Body of pancreas (tissue), 4 donors: Measurements from ENCODE around the gene MCM10. TPM values are rescaled to one million over a fixed set of nuclear protein-coding genes. Genes with fewer than 3 reads are reported as not detected.
A peak's percentile ranks its signal among the peaks of the same experiment; 100 is the strongest.

Source experiments
- ATAC-seq: fragments of 150-250 bp; one replicate; pipeline ENCODE4 v1.9.1; 2016
- DNase-seq, 4 donors: peaks; one replicate each; pipeline ENCODE4 v3.0.0-alpha.2; 2019
- H3K27ac ChIP-seq, 4 donors: fragments of 200-600 bp; sonication (generic); 1 replicate in 3 of 4; 2 replicates in 1 of 4; pipeline versions ENCODE4 v1.5.1 to v1.6.1; 2016 to 2019; ENCODE audit warnings: mild to moderate bottlenecking in 1 of 4, mixed read lengths in 1 of 4, moderate library complexity in 1 of 4
- H3K27me3 ChIP-seq, 2 donors: fragments of 200-600 bp; sonication (generic); one replicate each; pipeline ENCODE4 v1.6.0; 2016; ENCODE audit warnings: mild to moderate bottlenecking in 1 of 2
- H3K36me3 ChIP-seq, 2 donors: fragments of 200-600 bp; sonication (generic); replicated peaks in 1 of 2; 2 replicates each; pipeline ENCODE4 v1.5.1; 2016; ENCODE audit warnings: low read depth in 2 of 2; ENCODE audit not compliant: insufficient read depth in 1 of 2
- H3K4me1 ChIP-seq: fragments of 200-600 bp; sonication (generic); one replicate; pipeline ENCODE4 v1.6.0; 2016
- H3K4me3 ChIP-seq, 2 donors: fragments of 200-600 bp; sonication (generic); 1 replicate in 1 of 2; 2 replicates in 1 of 2; pipeline ENCODE4 v1.5.1; 2016 to 2019
- H3K9me3 ChIP-seq, 3 donors: fragments of 200-600 bp; sonication (generic); 1 replicate in 2 of 3; 2 replicates in 1 of 3; pipeline ENCODE4 v1.5.1; 2016
- CTCF ChIP-seq, 7 experiments: fragments of 450-650 bp in 4 of 7; fragments of 200-600 bp in 3 of 7; sonication (generic) in 3 of 7; IDR thresholded peaks; one replicate each; pipeline ENCODE4 v1.5.1; 2016 to 2019; ENCODE audit warnings: antibody characterized with exemption in 7 of 7
- POLR2A ChIP-seq, 3 donors: fragments of 450-650 bp; IDR thresholded peaks; one replicate each; pipeline ENCODE4 v1.6.1; 2016; ENCODE audit warnings: antibody characterized with exemption in 3 of 3, mild to moderate bottlenecking in 2 of 3
- WGBS, 2 donors: methylation state at CpG; one replicate each; pipeline ENCODE4 v1.1.5; 2017; 5-methylcytosine and 5-hydroxymethylcytosine counted together
- intact Hi-C: fragments of 100-400 bp; cut with DNase I; formaldehyde crosslinking; loops from one replicate; pipeline ENCODE4 v1.15.1; 2023
- total RNA-seq, 2 donors: library from RNA; depleted of rRNA; stranded (reverse); fragments of >200 nt; gene quantifications; one replicate each; pipeline ENCODE4 v1.1.0, GENCODE V29; 2016

Gene MCM10
- total RNA-seq, 2 donors from 2014 or later: 0.26 TPM; not detected in 1

DNA sequence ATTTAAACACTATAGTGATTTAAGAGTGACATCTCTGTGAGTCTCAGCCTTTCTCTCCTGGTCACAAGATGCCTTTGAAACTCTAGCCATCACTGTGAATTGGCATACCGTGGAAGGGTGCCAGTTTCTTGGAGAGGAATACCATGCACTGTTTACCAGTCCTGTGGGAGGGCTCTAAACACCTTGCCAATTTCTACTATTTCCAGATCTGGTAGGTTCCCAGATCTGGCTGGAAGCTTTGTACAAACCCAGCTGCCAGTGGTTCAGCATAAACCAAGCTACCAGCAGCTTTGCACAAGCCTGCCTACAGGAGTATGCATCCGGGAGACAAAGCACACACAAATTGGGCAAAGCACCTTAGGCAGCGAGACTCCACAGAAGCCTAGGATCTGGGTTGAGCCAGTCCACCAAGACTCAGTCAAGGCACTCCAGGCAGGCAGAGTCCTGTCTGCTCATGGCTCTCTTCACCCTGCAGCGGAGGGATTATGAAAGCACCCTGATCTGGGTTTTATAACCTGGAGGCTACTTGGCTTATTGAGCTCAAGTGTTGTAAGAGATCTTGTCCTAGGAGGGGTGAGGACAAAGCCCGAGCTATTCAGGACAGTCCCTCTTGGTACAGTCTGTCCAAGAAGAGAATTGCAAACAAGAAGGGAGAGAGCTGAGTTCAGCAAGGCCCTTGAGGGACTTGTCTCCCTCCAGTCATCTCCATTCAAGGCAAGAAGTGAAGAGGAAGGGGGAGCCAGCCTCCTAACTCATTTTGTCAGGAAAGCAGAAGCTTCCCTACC, 23.6 kb downstream of the MCM10 start:
- WGBS, 2 donors: 63 to 65% methylated on average over 3 to 5 of the region's 5 CpGs

GRCh38 chr10:13187135-13187534, 25.8 kb downstream of the MCM10 start:
- intact Hi-C loops: no loop called here
- ATAC-seq (no peak), DNase-seq (no peak)
- H3K4me1 ChIP-seq: no peaks in the 10 kb centered on the region
- no peak for TF ChIP-seq CTCF (IDR thresholded peaks at IDR 0.05)
- TF ChIP-seq POLR2A (IDR thresholded peaks at IDR 0.05): no peak
- no peak overlapping the region for H3K4me3 ChIP-seq
- H3K9me3 ChIP-seq: no peaks in the 10 kb centered on the region
- H3K36me3 ChIP-seq: no peaks in the 10 kb centered on the region
- no peaks in the 10 kb centered on the region for H3K27me3 ChIP-seq
- H3K27ac ChIP-seq: no peak overlapping the region
- 96% methylated on average over 3 of the region's 3 CpGs for WGBS, 2 donors

More for the DNA sequence above, 23.6 kb downstream of the MCM10 start:
- intact Hi-C loops: no loop called here
- Histone ChIP-seq H3K27me3 (no peaks in the 10 kb centered on the region), H3K4me1 (no peaks in the 10 kb centered on the region), H3K4me3 (no peak overlapping the region), H3K36me3 (no peaks in the 10 kb centered on the region), H3K27ac (no peak overlapping the region), H3K9me3 (no peaks in the 10 kb centered on the region)
- TF ChIP-seq CTCF (IDR thresholded peaks at IDR 0.05): no peak
- no peak for TF ChIP-seq POLR2A (IDR thresholded peaks at IDR 0.05)
- peak; percentile 11 to 58 (median 30) for DNase-seq
- ATAC-seq: no peak

GRCh38 chr10:13188593-13188992, 27.2 kb downstream of the MCM10 start:
- H3K27me3 ChIP-seq: no peaks in the 10 kb centered on the region
- 88 to 90% methylated on average over 10 of the region's 10 CpGs for WGBS, 2 donors
- no peaks in the 10 kb centered on the region for H3K36me3 ChIP-seq
- ATAC-seq (no peak), DNase-seq (no peak)
- H3K4me1 ChIP-seq: no peaks in the 10 kb centered on the region
- H3K9me3 ChIP-seq: no peaks in the 10 kb centered on the region
- TF ChIP-seq CTCF (IDR thresholded peaks at IDR 0.05): no peak
- no peak overlapping the region for H3K4me3 ChIP-seq
- no peak overlapping the region for H3K27ac ChIP-seq
- intact Hi-C loops: no loop called here

DNA sequence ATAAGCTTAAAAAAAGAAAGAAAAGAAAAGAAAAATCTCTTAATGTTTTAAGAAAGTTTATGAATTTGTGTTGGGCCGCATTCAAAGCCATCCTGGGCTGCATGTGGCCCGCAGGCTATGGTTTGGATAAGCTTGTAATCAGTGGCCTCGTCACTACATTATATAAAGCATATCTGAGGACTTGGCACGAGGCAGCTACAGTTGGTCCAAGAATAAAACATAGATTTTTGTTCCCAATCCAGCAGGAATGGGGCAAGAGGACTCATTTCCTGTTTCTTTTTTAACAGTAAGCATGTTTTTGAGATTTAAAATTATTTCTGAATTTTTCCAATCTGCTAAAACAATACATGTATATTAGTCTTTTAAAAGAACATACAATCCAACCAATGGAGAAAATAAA, 28.6 kb downstream of the MCM10 start:
- DNase-seq: no peak
- H3K27me3 ChIP-seq: no peaks in the 10 kb centered on the region
- H3K27ac ChIP-seq: no peak overlapping the region
- no peak for TF ChIP-seq POLR2A (IDR thresholded peaks at IDR 0.05)
- no peak for TF ChIP-seq CTCF (IDR thresholded peaks at IDR 0.05)
- H3K36me3 ChIP-seq: no peaks in the 10 kb centered on the region
- no peaks in the 10 kb centered on the region for H3K9me3 ChIP-seq
- intact Hi-C loops: no loop called here
- WGBS, 2 donors: 29 to 42% methylated on average over 4 of the region's 4 CpGs
- H3K4me1 ChIP-seq: no peaks in the 10 kb centered on the region
- H3K4me3 ChIP-seq: no peak overlapping the region
- no peak for ATAC-seq

GRCh38 chr10:13190816-13191215, 29.5 kb downstream of the MCM10 start:
- no peak overlapping the region for H3K4me3 ChIP-seq
- no peaks in the 10 kb centered on the region for H3K4me1 ChIP-seq
- no peaks in the 10 kb centered on the region for H3K27me3 ChIP-seq
- H3K9me3 ChIP-seq: no peaks in the 10 kb centered on the region
- no peaks in the 10 kb centered on the region for H3K36me3 ChIP-seq
- no peak for ATAC-seq
- 90 to 94% methylated on average over 3 of the region's 3 CpGs for WGBS, 2 donors
- DNase-seq: no peak
- H3K27ac ChIP-seq: no peak overlapping the region
- intact Hi-C loops: no loop called here
- TF ChIP-seq POLR2A (IDR thresholded peaks at IDR 0.05) (no peak), CTCF (IDR thresholded peaks at IDR 0.05) (no peak)
